Measurements from ENCODE around the gene CZIB.

DNA sequence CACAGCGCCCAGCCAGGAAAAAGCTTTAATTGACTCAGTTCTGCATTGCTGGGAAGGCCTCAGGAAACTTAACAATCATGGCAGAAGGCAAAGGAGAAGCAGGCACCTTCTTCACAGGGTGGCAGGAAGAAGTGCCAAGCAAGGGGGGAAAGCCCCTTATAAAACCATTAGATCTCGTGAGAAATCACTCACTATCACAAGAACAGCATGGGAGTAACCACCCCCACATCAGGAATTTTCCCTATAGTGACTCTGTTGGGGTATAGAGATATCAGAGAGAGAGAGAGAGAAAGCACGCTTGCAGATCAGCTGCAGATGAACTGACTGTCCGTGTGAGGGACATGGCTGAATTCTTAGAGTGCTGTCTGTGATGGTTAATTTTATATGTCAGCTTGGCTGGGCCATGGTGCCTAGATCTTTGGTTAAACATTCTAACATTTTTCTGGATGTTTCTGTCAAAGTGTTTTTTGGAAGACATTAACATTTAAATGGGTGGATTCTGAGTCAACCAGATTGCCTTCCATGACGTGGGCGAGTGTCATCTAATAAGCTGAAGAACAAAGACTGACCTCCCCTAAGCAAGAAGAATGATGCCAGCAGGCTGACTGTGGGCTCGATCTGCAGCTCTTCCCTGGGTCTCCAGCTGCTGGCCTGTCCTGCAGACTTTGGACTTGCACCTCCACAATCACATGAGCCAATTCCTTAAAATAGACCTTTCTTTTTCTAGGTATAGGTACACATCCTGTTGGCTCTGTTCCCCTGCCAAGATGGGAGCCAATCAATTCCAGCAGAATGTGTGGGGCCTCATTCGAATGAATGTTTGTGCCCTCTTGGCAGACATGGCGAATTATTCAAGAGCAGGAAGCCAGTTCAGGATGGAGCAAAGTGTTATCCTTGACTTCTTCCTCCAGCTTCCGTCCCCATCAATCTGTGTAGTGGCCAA lies 45.2 kb downstream of the CZIB start:
- TF ChIP-seq CTCF (IDR thresholded peaks at IDR 0.05): no peak
- no peak for TF ChIP-seq POLR2AphosphoS5 (IDR thresholded peaks at IDR 0.05; ENCODE audit: low read depth, low read length)
- TF ChIP-seq REST (IDR thresholded peaks at IDR 0.05; ENCODE audit: insufficient read depth in 1 of 2, low read depth in 2 of 2, low read length in 1 of 2): no peak
